Erythroblast (primary cell): ENCODE data around the gene ADAM12.

Experiments used
- GATA1 ChIP-seq: IDR thresholded peaks from 2 replicates; pipeline ENCODE4 v1.6.1; 2011; ENCODE audit warnings: low read depth, mild to moderate bottlenecking, control low read depth, low read length, moderate library complexity
- POLR2A ChIP-seq: IDR thresholded peaks from 2 replicates; pipeline ENCODE4 v1.6.1; 2011; ENCODE audit warnings: mild to moderate bottlenecking, low read length

DNA sequence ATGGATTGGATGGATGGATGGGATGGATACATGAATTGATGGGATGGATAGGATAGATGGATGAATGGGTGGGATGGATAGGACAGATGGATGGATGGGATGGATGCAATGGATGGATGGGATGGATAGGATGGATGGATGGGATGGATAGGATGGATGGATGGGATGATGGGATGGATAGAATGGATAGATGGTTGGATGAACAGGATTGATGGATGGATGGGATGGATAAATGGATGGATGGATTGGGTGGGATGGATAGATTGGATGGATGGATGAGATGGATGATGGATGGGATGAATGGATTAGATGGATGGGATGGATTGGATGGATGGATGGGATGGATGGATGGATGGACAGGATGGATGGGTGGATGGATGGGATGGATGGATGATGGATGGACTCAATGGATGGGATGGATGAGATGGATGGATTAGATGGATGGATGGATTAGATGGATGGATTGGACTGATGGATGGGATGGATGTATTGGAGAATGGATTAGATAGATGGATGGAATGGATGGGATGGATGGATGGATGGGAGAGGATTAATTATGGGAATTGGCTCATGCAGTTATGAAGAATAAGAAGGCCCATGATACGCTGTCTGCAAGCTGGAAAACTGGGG is 136.4 kb downstream of the ADAM12 start:
- TF ChIP-seq POLR2A = no peak
- TF ChIP-seq GATA1 = no peak
